B cell (primary cell): ENCODE measurements around the gene SAMD4B.

Experiments used
- CTCF ChIP-seq: fragments of 200-600 bp; IDR thresholded peaks from one replicate; pipeline ENCODE4 v1.8.0; 2022; ENCODE audit warnings: antibody characterized with exemption, mild to moderate bottlenecking
- EZH2 ChIP-seq: IDR thresholded peaks from 2 replicates; pipeline ENCODE4 v1.6.1; 2012; ENCODE audit warnings: borderline replicate concordance, low read depth, mild to moderate bottlenecking, moderate library complexity, low read length; ENCODE audit not compliant: insufficient read depth, poor library complexity, severe bottlenecking

- TF ChIP-seq CTCF, result no peak
- no peak for TF ChIP-seq EZH2
These were observed 22.9 kb upstream of the SAMD4B start for GRCh38 chr19:39319098-39319891.
